ENCODE data around the gene S100A3. TPM values are rescaled to one million over a fixed set of nuclear protein-coding genes. Genes with fewer than 3 reads are reported as not detected.

The S100A3 gene
- total and polyA plus RNA-seq, 7 donors, result 0.34 to 6.6 (median 1.1) TPM

- no peak for ATAC-seq
- no peak overlapping the region for H3K27ac ChIP-seq
- no peaks in the 10 kb centered on the region for H3K36me3 ChIP-seq (ENCODE audit: insufficient read depth in 1 of 2, low read depth in 1 of 2)
- no peak for DNase-seq
- intact Hi-C loops (cut with DNase I), result loop anchor here in 1 of 2 donors (5.0 kb wide), 2 partner anchors 239 to 929 kb away; no protein-coding TSS in a partner anchor
- H3K9me3 ChIP-seq, result no peaks in the 10 kb centered on the region
- no peak for TF ChIP-seq CTCF (IDR thresholded peaks at IDR 0.05)
- WGBS, 3 donors, result 89 to 91% (median 90%) methylated on average over 11 of the region's 11 CpGs
- no peaks in the 10 kb centered on the region for H3K27me3 ChIP-seq (ENCODE audit: insufficient read depth in 3 of 3, low read length in 2 of 3)
- peaks cover 14% of the 10 kb centered on the region for H3K4me1 ChIP-seq
- H3K4me3 ChIP-seq, result no peak overlapping the region
Measured at GRCh38 chr1:153507926-153508583, 41.0 kb downstream of the S100A3 start.

GRCh38 chr1:153506831-153507413, 42.1 kb downstream of the S100A3 start:
- DNase-seq (peak; percentile 86 to 89), ATAC-seq (peak; percentile 79 to 86 (median 84))
- Histone ChIP-seq H3K4me3 (no peak overlapping the region), H3K4me1 (peaks cover 14% of the 10 kb centered on the region), H3K9me3 (no peaks in the 10 kb centered on the region), H3K27ac (peak overlapping the region; percentile 67), H3K27me3 (ENCODE audit: insufficient read depth in 3 of 3, low read length in 2 of 3) (no peaks in the 10 kb centered on the region), H3K36me3 (ENCODE audit: insufficient read depth in 1 of 2, low read depth in 1 of 2) (no peaks in the 10 kb centered on the region)
- no peak for TF ChIP-seq CTCF (IDR thresholded peaks at IDR 0.05)
- intact Hi-C loops (cut with DNase I), result loop anchor here in 1 of 2 donors (5.0 kb wide), 2 partner anchors 240 to 930 kb away; no protein-coding TSS in a partner anchor
- 30 to 61% (median 36%) methylated on average over 7 of the region's 7 CpGs for WGBS, 3 donors

- TF ChIP-seq CTCF (IDR thresholded peaks at IDR 0.05), result no peak
- no peak overlapping the region for H3K4me3 ChIP-seq
- intact Hi-C loops (cut with DNase I), result loop anchor here in 1 of 2 donors (5.0 kb wide), 2 partner anchors 241 to 931 kb away; no protein-coding TSS in a partner anchor
- WGBS, 3 donors, result 69 to 81% (median 71%) methylated on average over 5 of the region's 5 CpGs
- DNase-seq, result no peak
- H3K4me1 ChIP-seq, result peaks cover 14% of the 10 kb centered on the region
- no peaks in the 10 kb centered on the region for H3K36me3 ChIP-seq (ENCODE audit: insufficient read depth in 1 of 2, low read depth in 1 of 2)
- H3K9me3 ChIP-seq, result no peaks in the 10 kb centered on the region
- peak in 1 of 4 donors; percentile 4 for ATAC-seq
- H3K27me3 ChIP-seq (ENCODE audit: insufficient read depth in 3 of 3, low read length in 2 of 3), result no peaks in the 10 kb centered on the region
- H3K27ac ChIP-seq, result peak overlapping the region; percentile 67
Measured at GRCh38 chr1:153506386-153506785, 42.7 kb downstream of the S100A3 start.

- Histone ChIP-seq H3K27me3 (ENCODE audit: insufficient read depth in 3 of 3, low read length in 2 of 3) (no peaks in the 10 kb centered on the region), H3K4me3 (no peak overlapping the region), H3K4me1 (peaks cover 10% of the 10 kb centered on the region), H3K27ac (no peak overlapping the region), H3K36me3 (ENCODE audit: insufficient read depth in 1 of 2, low read depth in 1 of 2) (no peaks in the 10 kb centered on the region), H3K9me3 (no peaks in the 10 kb centered on the region)
- DNase-seq, result no peak
- no peak for TF ChIP-seq CTCF (IDR thresholded peaks at IDR 0.05)
- intact Hi-C loops (cut with DNase I), result loop anchor here in 1 of 2 donors (5.0 kb wide), 2 partner anchors 242 to 932 kb away; no protein-coding TSS in a partner anchor
- WGBS, 3 donors, result 83 to 100% (median 88%) methylated on average over 1 of the region's 1 CpG
- ATAC-seq, result no peak
Measured at GRCh38 chr1:153505576-153505975, 43.5 kb downstream of the S100A3 start.

Data from psoas muscle (tissue), 8 donors.